ENCODE measurements around the gene TP53INP2.
A peak's percentile ranks its signal among the peaks of the same experiment; 100 is the strongest.

The TP53INP2 gene

DNA sequence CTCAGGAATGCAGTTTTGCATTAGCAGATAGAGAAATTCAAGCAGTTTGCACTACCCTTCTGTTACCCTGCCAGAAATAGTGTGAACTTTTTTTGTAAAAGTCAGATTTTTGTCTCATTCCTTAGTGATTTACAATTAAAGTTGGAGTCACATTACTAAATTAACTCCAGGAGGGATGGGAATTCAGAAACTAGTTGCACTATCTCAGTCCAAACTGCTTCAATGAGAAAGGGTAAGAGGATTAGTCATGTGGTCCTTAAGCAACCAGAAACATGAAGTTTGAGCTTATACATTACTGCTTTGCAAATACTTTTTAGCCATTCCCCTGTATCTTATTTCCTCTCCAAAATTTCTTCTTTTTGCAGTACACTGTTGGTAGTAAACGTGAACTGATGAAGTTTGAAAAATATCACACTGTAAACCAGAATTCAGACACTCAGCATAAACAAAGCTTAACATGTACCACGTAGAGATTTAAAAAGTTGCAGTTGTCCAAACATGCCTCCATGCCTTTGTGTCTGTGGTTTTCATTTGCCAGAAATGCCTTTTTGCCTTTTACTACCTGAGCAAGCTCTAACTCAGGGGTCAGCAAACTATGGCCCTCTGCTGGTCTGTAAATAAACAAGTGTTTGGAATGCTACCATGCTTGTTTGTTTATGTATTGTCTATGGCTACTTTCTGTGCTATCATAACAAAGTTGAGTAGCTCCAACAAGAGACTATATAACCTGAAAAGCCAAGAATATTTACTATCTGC is 49.7 kb downstream of the TP53INP2 start:
- DNase-seq (no peak), ATAC-seq (replicated peaks) (no peak)
- Mint-ChIP-seq H3K27ac (no peak overlapping the region), H3K9me3 (no peaks in the 10 kb centered on the region), H3K27me3 (no peaks in the 10 kb centered on the region), H3K36me3 (ENCODE audit: insufficient read depth) (peaks cover 71% of the 10 kb centered on the region), H3K4me1 (ENCODE audit: low read depth in 2 of 2) (no peaks in the 10 kb centered on the region), H3K4me3 (no peak overlapping the region)

- Mint-ChIP-seq H3K27me3 (no peaks in the 10 kb centered on the region), H3K36me3 (ENCODE audit: insufficient read depth) (peaks cover 72% of the 10 kb centered on the region), H3K4me3 (no peak overlapping the region), H3K27ac (no peak overlapping the region), H3K4me1 (ENCODE audit: low read depth in 2 of 2) (no peaks in the 10 kb centered on the region), H3K9me3 (no peaks in the 10 kb centered on the region)
- DNase-seq (no peak), ATAC-seq (replicated peaks) (no peak)
Observed at GRCh38 chr20:34754611-34755010, 50.5 kb downstream of the TP53INP2 start.

DNA sequence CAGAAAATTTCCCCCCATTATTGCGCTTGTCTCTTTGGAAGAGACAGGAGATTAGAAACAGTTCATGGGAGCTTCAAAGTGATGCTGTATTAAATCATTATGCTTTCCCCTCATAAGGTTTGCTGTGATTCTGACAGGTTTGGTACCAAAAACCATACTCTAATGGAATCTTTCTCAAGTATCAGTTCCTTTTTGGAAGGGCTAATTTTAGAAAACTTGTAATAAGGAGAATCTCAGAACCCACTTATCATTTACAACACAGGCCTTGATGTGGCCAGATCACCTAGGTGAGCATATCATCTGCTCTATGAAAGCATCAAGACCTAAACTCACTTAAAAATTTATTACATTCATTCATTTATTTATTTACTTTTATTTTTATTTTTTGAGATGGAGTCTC is 51.2 kb downstream of the TP53INP2 start:
- no peak overlapping the region for H3K4me3 Mint-ChIP-seq
- no peaks in the 10 kb centered on the region for H3K9me3 Mint-ChIP-seq
- no peaks in the 10 kb centered on the region for H3K4me1 Mint-ChIP-seq (ENCODE audit: low read depth in 2 of 2)
- no peak overlapping the region for H3K27ac Mint-ChIP-seq
- no peaks in the 10 kb centered on the region for H3K27me3 Mint-ChIP-seq
- peaks cover 64% of the 10 kb centered on the region for H3K36me3 Mint-ChIP-seq (ENCODE audit: insufficient read depth)
- no peak for DNase-seq
- ATAC-seq (replicated peaks), result no peak

GRCh38 chr20:34762031-34762555 is 57.9 kb downstream of the TP53INP2 start:
- peaks cover 69% of the 10 kb centered on the region for H3K36me3 Mint-ChIP-seq (ENCODE audit: insufficient read depth)
- no peaks in the 10 kb centered on the region for H3K9me3 Mint-ChIP-seq
- no peak overlapping the region for H3K4me3 Mint-ChIP-seq
- H3K4me1 Mint-ChIP-seq (ENCODE audit: low read depth in 2 of 2), result no peaks in the 10 kb centered on the region
- DNase-seq, result no peak
- H3K27ac Mint-ChIP-seq, result peak overlapping the region in 1 of 2 donors; percentile 82
- H3K27me3 Mint-ChIP-seq, result no peaks in the 10 kb centered on the region
- no peak for ATAC-seq (replicated peaks)
